Pancreas (tissue), 10 donors: ENCODE results near the gene NADK2. TPM values are rescaled to one million over a fixed set of nuclear protein-coding genes. Genes with fewer than 3 reads are reported as not detected.

Experiments
- ATAC-seq, 4 donors: fragments of 200-7000 bp; cut with Tn5 transposase; one replicate each; pipeline versions ENCODE4 v1.8.0 to v1.9.1; 2020; ENCODE audit warnings: mild to moderate bottlenecking in 4 of 4, moderate library complexity in 4 of 4
- DNase-seq, 6 donors: peaks; one replicate each; pipeline ENCODE4 v3.0.0-alpha.2; 2020
- FAIRE-seq: peaks from 2 replicates; lab custom pipeline; 2012; peaks lifted over from hg19 to GRCh38; lab: Jason Lieb, UNC
- H3K27ac ChIP-seq, 4 donors: fragments of 200-600 bp; sonication (generic); 1 replicate in 3 of 4; 2 replicates in 1 of 4; pipeline versions ENCODE4 v1.5.0 to v1.8.0; 2020
- H3K27me3 ChIP-seq, 4 donors: fragments of 200-600 bp; one replicate each; pipeline ENCODE4 v1.8.0; 2021
- H3K36me3 ChIP-seq, 3 donors: fragments of 200-600 bp; sonication (generic) in 1 of 3; one replicate each; pipeline versions ENCODE4 v1.5.0 to v1.8.0; 2020 to 2021
- H3K4me1 ChIP-seq, 3 donors: fragments of 200-600 bp; one replicate each; pipeline ENCODE4 v1.8.0; 2021
- H3K4me3 ChIP-seq, 4 donors: fragments of 200-600 bp; sonication (generic) in 2 of 4; one replicate each; pipeline versions ENCODE4 v1.5.0 to v1.8.0; 2020 to 2021
- H3K9me3 ChIP-seq, 4 donors: fragments of 200-600 bp; one replicate each; pipeline ENCODE4 v1.8.0; 2021
- WGBS, 2 donors: extraction: QIAGEN DNeasy Blood & Tissue Kit; methylation state at CpG; one replicate each; pipeline ENCODE4 v1.1.7; 2013; 5-methylcytosine and 5-hydroxymethylcytosine counted together
- intact Hi-C, 3 donors: fragments of 100-400 bp; cut with DNase I; formaldehyde crosslinking; loops; one replicate each; pipeline versions ENCODE4 v1.11.1 to v1.14.2; 2022
- polyA plus RNA-seq, 2 donors: library from polyadenylated mRNA; stranded (reverse); fragments of 200-250 nt; gene quantifications; one replicate each; pipeline ENCODE4 v1.2.3, GENCODE V29; 2013
- total RNA-seq, 6 donors: library from RNA; stranded (reverse); fragmentation: NEBNext Ultra II Directional in 4 of 6; extraction: Animal tissue kit (Norgen Biotek cat#: 25700) in 4 of 6; gene quantifications; one replicate each; pipeline versions ENCODE4 v1.2.1 to v1.2.4, GENCODE V29; 2021 to 2023
- TF ChIP-seq, protein P1 (sequence below), 4 donors: fragments of 200-600 bp; sonication (generic) in 3 of 4; IDR thresholded peaks; one replicate each; pipeline versions ENCODE4 v1.5.0 to v1.8.0; 2021; ENCODE audit warnings: antibody characterized with exemption in 4 of 4
- donor health status: healthy with polysubstance abuse.
- donor health status: DM: no; HTN: no; CAD: no; lungs with moderate emphysema.
- donor health status: DM: no; HTN: no; CAD: no.
- donor health status: control.
- donor health status: control.
- donor health status: Bipolar disorder and iron deficiency.
- donor health status: DM: yes; HTN: yes; CAD: no.
- donor health status: DM: no; HTN: no; CAD: no.
- donor health status: DM: no; HTN: no; CAD: no.
- donor health status: DM: yes; HTN: yes; CAD: no.

NADK2 gene
- total and polyA plus RNA-seq, 8 donors = 8.6 to 34.1 (median 29.3) TPM

DNA sequence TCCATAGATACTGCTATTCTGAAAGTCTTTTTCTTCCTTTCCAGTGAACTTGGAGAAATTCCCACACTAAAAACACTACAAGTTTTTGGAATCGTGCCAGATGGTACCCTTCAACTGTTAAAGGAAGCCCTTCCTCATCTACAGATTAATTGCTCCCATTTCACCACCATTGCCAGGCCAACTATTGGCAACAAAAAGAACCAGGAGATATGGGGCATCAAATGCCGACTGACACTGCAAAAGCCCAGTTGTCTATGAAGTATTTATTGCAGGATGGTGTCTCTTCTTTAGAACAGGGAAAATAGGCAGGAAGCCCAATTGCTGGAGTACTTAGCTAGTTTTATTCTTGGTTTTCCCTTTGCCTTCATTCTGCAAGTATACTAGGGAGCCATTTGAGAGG lies 60.0 kb downstream of the NADK2 start:
- no peak overlapping the region for H3K27ac ChIP-seq
- TF ChIP-seq, protein P1, sequence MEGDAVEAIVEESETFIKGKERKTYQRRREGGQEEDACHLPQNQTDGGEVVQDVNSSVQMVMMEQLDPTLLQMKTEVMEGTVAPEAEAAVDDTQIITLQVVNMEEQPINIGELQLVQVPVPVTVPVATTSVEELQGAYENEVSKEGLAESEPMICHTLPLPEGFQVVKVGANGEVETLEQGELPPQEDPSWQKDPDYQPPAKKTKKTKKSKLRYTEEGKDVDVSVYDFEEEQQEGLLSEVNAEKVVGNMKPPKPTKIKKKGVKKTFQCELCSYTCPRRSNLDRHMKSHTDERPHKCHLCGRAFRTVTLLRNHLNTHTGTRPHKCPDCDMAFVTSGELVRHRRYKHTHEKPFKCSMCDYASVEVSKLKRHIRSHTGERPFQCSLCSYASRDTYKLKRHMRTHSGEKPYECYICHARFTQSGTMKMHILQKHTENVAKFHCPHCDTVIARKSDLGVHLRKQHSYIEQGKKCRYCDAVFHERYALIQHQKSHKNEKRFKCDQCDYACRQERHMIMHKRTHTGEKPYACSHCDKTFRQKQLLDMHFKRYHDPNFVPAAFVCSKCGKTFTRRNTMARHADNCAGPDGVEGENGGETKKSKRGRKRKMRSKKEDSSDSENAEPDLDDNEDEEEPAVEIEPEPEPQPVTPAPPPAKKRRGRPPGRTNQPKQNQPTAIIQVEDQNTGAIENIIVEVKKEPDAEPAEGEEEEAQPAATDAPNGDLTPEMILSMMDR (IDR thresholded peaks at IDR 0.05) = no peak
- no peak for ATAC-seq
- no peak overlapping the region for H3K4me3 ChIP-seq
- H3K27me3 ChIP-seq = no peaks in the 10 kb centered on the region
- intact Hi-C loops = no loop called here
- no peak for FAIRE-seq
- H3K4me1 ChIP-seq = no peaks in the 10 kb centered on the region
- H3K9me3 ChIP-seq = no peaks in the 10 kb centered on the region
- 56 to 59% methylated on average over 2 of the region's 2 CpGs for WGBS, 2 donors
- H3K36me3 ChIP-seq = peaks cover 0 to 5% (median 2%) of the 10 kb centered on the region in 3 donors
- DNase-seq = no peak

DNA sequence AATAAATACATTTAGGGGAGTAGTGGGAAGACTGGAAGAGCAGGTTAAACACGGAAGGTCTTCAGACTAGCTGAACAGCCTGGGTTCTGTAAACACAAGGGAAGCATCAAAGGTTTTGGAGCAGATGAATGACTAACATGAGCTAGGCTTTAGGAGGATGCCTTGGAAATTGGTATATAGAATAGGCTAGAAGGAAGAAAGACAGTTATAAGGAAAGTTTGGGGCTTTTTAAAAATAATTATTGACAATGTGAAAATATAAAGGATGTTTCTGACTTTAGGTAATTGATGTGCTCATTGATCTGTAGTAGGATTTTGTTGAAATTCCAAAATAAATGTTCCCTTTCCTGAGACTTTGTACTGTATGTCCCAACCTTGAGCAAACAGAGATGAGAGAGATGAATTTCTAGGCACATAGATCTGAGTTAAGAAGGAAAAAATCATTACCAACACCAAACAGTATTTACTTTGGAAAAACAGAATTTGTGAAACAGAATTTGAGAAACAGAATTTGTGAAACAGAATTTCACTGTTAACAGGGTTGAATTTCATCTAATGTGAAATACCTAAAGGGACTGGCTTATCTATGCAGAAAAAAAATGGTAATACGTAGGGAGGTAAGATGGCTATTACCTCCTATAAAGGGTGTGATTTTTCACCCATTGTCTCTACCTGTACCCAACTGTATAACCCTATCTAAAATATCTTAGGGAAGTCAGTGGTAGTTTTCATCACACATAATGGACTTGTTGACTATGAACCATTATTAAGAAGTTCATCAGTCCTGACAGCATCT lies 61.0 kb downstream of the NADK2 start:
- H3K27ac ChIP-seq = no peak overlapping the region
- TF ChIP-seq, protein P1 (IDR thresholded peaks at IDR 0.05) = no peak
- H3K27me3 ChIP-seq = no peaks in the 10 kb centered on the region
- ATAC-seq (no peak), DNase-seq (no peak), FAIRE-seq (no peak)
- intact Hi-C loops = no loop called here
- H3K36me3 ChIP-seq = peaks cover 0 to 5% (median 2%) of the 10 kb centered on the region in 3 donors
- H3K9me3 ChIP-seq = no peaks in the 10 kb centered on the region
- H3K4me3 ChIP-seq = no peak overlapping the region
- H3K4me1 ChIP-seq = no peaks in the 10 kb centered on the region
- 85 to 86% methylated on average over 2 of the region's 2 CpGs for WGBS, 2 donors

DNA sequence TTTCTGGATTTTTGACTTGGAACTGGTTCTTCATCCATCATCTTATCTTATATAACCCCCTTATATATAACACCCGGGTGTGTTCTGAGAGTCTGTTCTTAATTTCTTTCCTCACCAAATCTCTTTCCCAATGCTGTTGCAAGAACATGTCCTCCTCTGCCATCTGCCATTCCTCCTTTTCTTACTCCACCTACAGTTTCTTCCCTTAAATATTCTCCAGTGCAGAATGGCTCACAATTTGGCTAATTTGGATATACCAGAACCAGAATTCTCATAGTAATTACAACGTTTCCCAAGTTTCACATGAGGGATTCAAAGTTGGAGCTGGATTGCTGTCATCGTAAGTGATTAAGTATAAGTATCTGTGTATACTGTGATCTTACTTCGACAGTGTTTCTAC lies 61.8 kb downstream of the NADK2 start:
- intact Hi-C loops = no loop called here
- Histone ChIP-seq H3K9me3 (no peaks in the 10 kb centered on the region), H3K36me3 (peaks cover 0 to 5% (median 2%) of the 10 kb centered on the region in 3 donors), H3K4me1 (no peaks in the 10 kb centered on the region), H3K27me3 (no peaks in the 10 kb centered on the region), H3K27ac (no peak overlapping the region), H3K4me3 (no peak overlapping the region)
- WGBS, 2 donors = 77 to 84% methylated on average over 4 of the region's 4 CpGs
- DNase-seq (no peak), ATAC-seq (no peak), FAIRE-seq (no peak)
- TF ChIP-seq, protein P1 (IDR thresholded peaks at IDR 0.05) = no peak

DNA sequence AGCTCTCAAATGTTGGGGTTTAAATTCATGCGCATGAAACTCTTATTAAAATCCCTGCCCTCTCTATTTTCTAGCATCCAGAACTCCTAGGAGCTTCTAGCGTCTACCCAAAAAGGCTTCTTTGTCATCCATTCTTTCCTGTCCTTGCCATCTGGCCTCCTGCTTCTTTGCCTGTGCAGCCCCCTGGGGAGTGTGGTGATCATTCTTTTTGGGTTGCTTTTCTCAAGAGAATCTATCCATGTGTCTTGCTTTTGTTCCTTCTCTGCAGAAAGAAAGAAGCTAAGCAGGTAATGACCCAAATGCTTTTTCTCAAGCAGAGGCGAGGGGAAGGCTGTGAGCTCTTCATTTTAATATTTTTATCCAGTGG lies 63.2 kb downstream of the NADK2 start:
- DNase-seq (no peak), ATAC-seq (no peak), FAIRE-seq (no peak)
- no peaks in the 10 kb centered on the region for H3K4me1 ChIP-seq
- H3K27me3 ChIP-seq = no peaks in the 10 kb centered on the region
- no peaks in the 10 kb centered on the region for H3K9me3 ChIP-seq
- 85 to 94% methylated on average over 3 of the region's 3 CpGs for WGBS, 2 donors
- peaks cover 0 to 5% (median 2%) of the 10 kb centered on the region in 3 donors for H3K36me3 ChIP-seq
- no peak overlapping the region for H3K4me3 ChIP-seq
- TF ChIP-seq, protein P1 (IDR thresholded peaks at IDR 0.05) = no peak
- no peak overlapping the region for H3K27ac ChIP-seq
- intact Hi-C loops = no loop called here
